GM21619 (cell line): ENCODE data around the gene AAGAB.
"Not testable (repeated sequence)": the region's sequence is repeated elsewhere in the genome, so short reads cannot be mapped to it uniquely, and the experiment has no call there.

Experiments used
- ATAC-seq: cut with Tn5 transposase; IDR thresholded peaks from one replicate; pipeline ENCODE4 v1.9.1; 2021; ENCODE audit not compliant: unreplicated experiment

AAGAB gene

DNA sequence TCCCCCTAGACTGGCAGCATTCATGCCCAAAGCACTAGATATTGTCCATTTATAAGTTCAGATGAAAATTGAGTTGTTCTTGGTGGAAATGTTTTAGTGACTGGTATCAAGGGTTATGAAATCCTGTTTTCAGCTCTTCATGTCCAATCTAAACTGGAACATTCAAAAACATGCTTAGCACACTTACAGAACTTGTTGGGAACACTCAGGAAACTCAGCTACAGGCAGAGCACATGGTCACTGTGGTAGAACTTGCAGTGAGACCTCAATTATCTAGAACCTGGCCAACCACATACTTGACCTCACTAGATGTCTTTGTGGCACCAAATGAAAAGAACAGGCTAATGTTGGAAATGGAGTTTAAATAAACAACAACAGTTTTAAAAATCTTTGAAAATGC, 100.2 kb downstream of the AAGAB start:
- ATAC-seq = no peak

DNA sequence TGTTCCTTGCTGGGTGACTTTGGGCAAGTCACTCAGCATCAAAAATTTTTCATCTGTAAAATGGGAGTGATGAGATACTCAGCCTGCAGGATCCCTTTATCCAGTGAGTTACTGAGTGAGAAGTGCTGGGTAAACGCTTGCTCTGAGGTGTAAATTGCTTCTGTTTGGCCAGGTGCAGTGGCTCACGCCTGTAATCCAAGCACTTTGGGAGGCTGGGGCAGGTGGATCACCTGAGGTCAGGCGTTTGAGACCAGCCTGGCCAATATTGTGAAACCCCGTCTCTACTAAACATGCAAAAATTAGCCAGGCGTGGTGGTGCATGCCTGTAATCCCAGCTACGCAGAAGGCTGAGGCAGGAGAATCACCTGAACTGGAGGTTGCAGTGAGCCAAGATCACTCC, 101.4 kb downstream of the AAGAB start:
- ATAC-seq = not testable (repeated sequence)

DNA sequence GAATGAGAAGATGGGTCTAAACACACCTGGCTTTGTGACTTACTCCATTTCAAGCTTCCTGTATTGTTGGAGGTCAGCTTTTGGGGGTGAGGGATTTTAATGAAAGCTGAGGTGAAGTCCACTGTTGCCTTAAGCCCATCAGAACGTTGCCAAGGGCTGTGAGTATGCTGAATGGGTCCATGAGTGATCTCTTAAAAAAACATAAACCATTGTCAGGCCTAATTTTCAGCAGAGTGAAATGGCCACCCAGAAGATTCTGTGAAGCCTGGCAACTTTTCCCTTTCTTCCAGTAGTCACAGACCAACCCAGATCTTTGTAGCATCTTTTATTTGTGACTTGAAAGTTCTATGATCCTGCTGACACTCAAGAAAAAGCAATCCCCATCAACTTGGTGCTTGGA, 102.0 kb downstream of the AAGAB start:
- ATAC-seq = no peak
